ENCODE results near the gene ACRBP.

ACRBP gene

DNA sequence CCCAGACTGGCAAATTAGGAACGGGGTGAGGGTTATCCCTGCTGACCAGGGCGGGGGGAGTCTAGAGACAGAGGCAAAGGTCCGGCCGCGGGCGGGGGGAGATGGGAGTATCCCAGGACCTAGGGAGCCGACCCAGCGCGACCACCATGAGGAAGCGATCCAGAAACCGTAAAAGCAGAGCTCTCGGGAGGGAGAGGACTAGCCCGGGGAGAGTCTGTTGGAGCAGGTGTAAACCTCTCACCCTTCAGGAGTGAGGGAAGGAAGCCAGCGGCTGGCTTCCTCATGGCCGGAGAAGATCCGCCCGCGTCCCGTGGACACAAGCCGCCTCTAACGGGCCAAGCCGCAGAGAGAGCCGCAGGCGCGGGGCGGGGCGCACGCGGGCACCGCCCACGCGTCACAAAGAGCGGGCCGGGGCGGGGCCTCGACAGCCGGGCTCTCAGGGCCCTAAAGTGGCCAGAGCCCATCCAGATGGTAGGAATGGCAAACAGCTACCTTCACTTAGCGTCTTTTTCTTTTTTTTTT, at the start of gene ACRBP:
ACRBP (minus strand) TSS at position 350 of the 522 bp plus-strand sequence; CDS start at position 284, 66 bp downstream.
- DNase-seq (ENCODE audit: low spot score) = no peak

GRCh38 chr12:6695313-6696045, 48.2 kb upstream of the ACRBP start:
- DNase-seq (ENCODE audit: low spot score) = no peak

GRCh38 chr12:6694701-6695100, 47.5 kb upstream of the ACRBP start:
- no peak for DNase-seq (ENCODE audit: low spot score)

DNA sequence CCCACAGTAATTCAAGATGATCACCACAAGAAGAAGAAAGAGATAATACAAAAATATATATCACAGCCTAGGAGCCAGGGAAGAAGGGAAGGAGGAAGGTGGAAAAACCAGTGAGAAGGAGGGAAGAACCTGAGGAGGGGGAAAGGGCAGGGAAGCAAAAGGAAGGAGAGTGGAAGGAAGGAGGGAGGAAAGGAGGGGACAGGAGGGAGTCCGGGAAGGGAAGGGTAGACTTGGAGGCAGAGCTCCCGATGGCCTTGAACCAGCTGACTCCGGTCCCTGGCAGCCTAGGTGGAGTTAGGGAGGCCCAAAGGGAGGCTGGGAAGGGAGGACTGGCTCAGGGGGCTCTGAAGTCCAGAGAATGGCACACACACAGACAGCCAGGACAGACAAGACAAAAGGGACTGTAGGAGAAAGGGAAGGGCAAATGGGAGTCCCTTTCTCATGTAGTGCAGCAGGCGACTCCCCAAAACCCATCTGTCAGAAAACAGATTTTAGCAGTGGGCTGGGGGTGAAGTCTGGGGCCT, 46.7 kb upstream of the ACRBP start:
- no peak for DNase-seq (ENCODE audit: low spot score)

GRCh38 chr12:6692888-6693287, 45.7 kb upstream of the ACRBP start:
- no peak for DNase-seq (ENCODE audit: low spot score)

- no peak for DNase-seq (ENCODE audit: low spot score)
These were observed 44.2 kb upstream of the ACRBP start for GRCh38 chr12:6691473-6691872.

GRCh38 chr12:6688999-6689882, 42.0 kb upstream of the ACRBP start, which contains the start of gene ZNF384:
ZNF384 (minus strand) TSS chr12:6689375; CDS start chr12:6679520, 9,855 bp downstream.
- peak; percentile 98 for DNase-seq (ENCODE audit: low spot score)

DNA sequence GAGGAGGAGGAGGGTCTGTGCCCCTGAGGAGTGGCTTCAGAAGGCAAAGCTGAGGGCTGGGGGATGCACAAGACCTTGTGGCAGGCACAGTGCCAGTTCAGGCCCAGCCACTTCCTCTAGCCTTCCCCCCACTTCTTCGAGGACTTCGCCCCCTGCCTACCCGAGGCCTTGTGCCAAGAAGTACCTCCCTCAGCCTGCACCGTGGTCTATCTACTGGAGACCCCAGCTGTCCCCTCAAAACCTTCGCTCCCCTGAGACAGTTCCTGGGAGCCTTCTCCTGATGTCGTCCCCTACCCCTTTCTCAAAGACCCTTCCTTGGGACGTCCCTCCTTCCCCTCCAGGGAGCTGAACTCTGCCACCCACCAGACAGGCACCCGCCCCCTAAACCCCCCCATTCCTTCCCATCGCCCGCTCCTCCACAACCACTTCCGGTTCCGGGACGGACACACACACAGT, 41.3 kb upstream of the ACRBP start:
- peak; percentile 40 for DNase-seq (ENCODE audit: low spot score)

- DNase-seq (ENCODE audit: low spot score) = no peak
These were observed 38.6 kb upstream of the ACRBP start for GRCh38 chr12:6685814-6686213.

GRCh38 chr12:6684609-6685008, 37.4 kb upstream of the ACRBP start:
- DNase-seq (ENCODE audit: low spot score) = peak; percentile 39

DNA sequence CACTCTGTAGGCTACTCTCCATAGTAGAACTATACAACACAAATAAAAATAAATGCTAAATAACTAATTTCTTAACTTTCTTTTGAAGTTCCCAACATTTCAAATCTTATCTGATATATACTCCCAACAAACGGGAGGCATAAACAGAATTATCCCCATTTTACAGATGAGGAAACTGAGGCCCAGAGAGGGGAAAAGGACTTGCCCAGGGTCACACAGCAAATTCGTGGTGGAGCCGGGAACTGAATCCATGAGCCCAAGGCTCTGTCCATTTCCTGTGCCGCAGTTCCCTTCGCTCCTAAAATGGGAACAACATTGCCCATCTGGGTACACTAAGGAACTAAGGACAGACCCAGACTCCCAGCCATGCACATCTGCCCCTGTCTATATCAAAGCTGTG, 29.7 kb upstream of the ACRBP start:
- no peak for DNase-seq (ENCODE audit: low spot score)

GRCh38 chr12:6672143-6672542, 24.9 kb upstream of the ACRBP start:
- DNase-seq (ENCODE audit: low spot score) = no peak

- DNase-seq (ENCODE audit: low spot score) = no peak
These were observed 20.5 kb upstream of the ACRBP start for GRCh38 chr12:6667559-6668210.

DNA sequence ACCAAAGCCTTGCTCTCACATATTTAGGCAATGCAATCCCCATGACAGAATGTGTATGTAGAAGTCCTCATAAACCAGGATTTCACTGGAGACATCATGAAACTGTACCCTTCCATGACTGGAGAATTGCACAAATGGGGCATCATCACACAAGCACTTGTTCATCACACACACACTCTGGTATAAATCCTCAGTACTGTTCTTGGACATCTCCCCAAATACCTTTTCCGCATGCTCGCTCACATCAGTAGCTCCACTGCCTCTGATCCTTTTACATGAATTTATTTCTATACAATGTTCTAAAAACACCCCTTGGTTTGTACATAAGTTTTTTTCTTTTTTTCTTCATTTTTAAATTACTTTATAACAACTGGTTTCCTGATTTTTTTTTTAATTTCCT, 19.0 kb upstream of the ACRBP start:
- DNase-seq (ENCODE audit: low spot score) = no peak

- DNase-seq (ENCODE audit: low spot score) = no peak
These were observed 17.7 kb upstream of the ACRBP start for GRCh38 chr12:6664902-6665301.

DNA sequence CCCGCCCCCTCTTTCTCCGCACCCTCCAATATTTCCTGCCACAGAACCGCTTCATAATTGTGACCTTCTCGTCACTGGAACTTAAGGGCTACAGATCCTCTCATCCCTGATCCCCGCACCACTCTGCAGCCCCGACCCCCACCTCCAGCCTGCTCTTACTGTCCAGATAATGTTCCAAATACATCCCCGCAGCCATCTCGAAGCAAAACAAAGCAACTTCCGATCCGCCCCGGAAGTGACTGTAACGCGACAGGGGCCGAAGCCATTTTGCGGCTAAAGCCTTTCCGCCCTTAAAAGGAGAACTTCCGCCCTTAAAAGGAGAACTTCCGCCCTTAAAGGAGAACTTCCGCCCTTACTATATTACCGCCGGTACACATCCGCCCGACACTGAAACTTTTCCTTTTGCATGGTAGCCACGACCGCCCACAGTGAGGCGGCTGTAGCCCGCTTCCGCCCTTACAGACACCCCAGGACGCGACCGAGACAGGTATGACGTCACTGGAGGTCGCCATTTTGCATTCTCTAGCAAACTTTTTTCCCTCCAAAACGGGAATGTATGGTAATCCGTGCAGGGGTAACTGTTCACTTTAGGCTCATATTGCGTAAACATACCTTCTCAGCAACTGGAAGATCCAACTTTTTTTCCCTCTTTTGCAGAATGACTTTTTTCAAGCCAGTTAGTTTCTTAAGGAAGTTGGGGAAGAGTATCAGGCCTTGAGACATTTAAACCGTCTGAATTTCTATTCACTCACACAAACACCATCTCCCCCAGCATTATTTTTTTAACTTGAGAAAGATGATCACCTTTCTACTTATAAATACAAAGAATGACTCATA, 15.9 kb upstream of the ACRBP start, which contains the start of gene ING4:
ING4 (minus strand) TSS at position 214 of the 837 bp plus-strand sequence; CDS start at position 196, 18 bp downstream.
- peak; percentile 99 for DNase-seq (ENCODE audit: low spot score)

DNA sequence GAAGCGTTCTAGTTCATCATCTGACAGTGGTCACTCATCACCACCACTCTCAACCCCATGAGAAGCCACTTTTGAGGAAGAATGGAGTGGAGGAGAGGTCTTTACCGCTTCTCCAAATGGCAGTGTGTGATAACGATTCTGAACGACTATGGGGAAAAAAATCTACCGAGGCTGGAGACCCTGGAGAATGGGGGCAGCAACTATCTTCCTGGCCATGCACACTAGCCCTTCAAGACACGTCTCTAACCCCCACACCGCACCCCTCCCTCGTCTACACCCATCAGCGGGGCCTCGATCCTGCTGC, 15.3 kb upstream of the ACRBP start:
- DNase-seq (ENCODE audit: low spot score) = no peak

- DNase-seq (ENCODE audit: low spot score) = no peak
These were observed 6.8 kb upstream of the ACRBP start for GRCh38 chr12:6653987-6654386.

- DNase-seq (ENCODE audit: low spot score) = no peak
These were observed 6.1 kb upstream of the ACRBP start for GRCh38 chr12:6653342-6653741.

GRCh38 chr12:6652391-6652790, 5.2 kb upstream of the ACRBP start:
- no peak for DNase-seq (ENCODE audit: low spot score)

DNA sequence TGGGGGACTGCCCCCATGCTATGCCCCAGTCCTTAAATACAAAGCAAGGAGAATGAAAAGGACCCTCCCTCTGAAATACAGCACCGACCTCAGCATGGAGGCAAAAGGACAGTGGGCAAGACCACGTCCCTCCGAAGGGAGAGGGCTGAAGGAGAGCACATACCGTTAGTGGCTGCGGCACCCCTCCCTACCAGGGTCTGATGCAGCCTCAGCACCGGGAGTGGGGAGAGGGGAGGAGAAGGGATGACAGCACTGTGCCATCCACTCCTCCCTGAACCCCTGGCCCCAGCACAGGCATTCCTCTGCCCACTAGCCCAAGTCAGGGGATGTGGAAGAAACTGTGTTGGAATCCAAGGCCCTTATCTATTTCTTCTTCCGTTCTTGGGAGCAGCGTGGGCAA, 3.6 kb upstream of the ACRBP start:
- DNase-seq (ENCODE audit: low spot score) = no peak

All from CD4-positive, alpha-beta T cell treated with Interleukin-6 at 100 ng/mL for 8 hours (primary cell).